ENCODE measurements around the gene GRK7. TPM values are rescaled to one million over a fixed set of nuclear protein-coding genes. Genes with fewer than 3 reads are reported as not detected.
"Not testable (repeated sequence)": the region's sequence is repeated elsewhere in the genome, so short reads cannot be mapped to it uniquely, and the experiment has no call there.

Gene GRK7
- total and polyA plus RNA-seq, 2 donors (not counting 3 experiments of a cell fraction or from before 2014, with no cell fraction given): not detected

DNA sequence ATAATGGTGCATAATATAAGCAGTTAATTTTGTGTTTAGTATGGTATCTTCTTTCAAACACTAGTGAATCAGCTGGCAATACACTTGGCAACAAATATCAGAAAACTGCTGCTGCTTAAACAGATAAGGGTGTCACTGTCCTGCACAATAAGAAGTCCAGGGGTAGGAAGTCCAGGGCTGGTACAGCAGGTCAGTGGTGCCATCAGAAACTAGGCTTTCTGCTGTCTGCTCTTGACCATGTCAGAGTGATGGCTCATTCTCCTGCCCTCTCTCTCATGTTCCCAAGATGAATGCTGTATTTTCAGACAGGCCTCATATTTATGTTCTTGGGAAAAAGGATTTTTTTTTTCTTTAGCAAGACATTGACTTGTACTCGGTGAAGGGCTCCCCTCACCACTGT lies 9.2 kb upstream of the GRK7 start:
- POLR2A ChIA-PET: interaction anchor here (0.7 kb wide), 1 partner anchor 9 kb away, joined by 3 read pairs; no protein-coding TSS in a partner anchor
- dilution Hi-C loops (cut with MboI; ENCODE audit: extremely low pct_ligation_motif_present, low sequenced_read_pairs) (no loop called here), intact Hi-C loops (cut with micrococcal nuclease) (no loop called here)
- Histone ChIP-seq H4K20me1 (replicated peaks; ENCODE audit: control insufficient read depth, extremely low read depth, insufficient read depth, low read length) (no peaks in the 10 kb centered on the region), H3K4me2 (ENCODE audit: insufficient read depth, low read length) (no peak overlapping the region), H3K79me2 (ENCODE audit: control insufficient read depth, insufficient read depth, low read length) (no peaks in the 10 kb centered on the region), H3K27ac (ENCODE audit: insufficient read depth, low read depth, low read length) (no peak overlapping the region), H3K9me3 (replicated peaks; ENCODE audit: control insufficient read depth, insufficient read depth, low read length) (no peaks in the 10 kb centered on the region), H3K27me3 (ENCODE audit: control insufficient read depth in 2 of 2, insufficient read depth in 2 of 2, low read length in 2 of 2) (no peaks in the 10 kb centered on the region), H3K9me1 (replicated peaks; ENCODE audit: control insufficient read depth, extremely low read depth, insufficient read depth, low read length) (no peaks in the 10 kb centered on the region), H2AFZ (ENCODE audit: low read depth, low read length) (no peak overlapping the region), H3K4me1 (ENCODE audit: control insufficient read depth, extremely low read depth, insufficient read depth, low read length) (no peaks in the 10 kb centered on the region), H3K9ac (replicated peaks; ENCODE audit: extremely low read depth, insufficient read depth, low read length) (no peak overlapping the region), H3K4me3 (replicated peaks in 1 of 3; ENCODE audit: insufficient read depth in 1 of 3, low read depth in 1 of 3, low read length in 3 of 3) (no peak overlapping the region), H3K36me3 (ENCODE audit: control insufficient read depth in 2 of 2, extremely low read depth in 1 of 2, insufficient read depth in 2 of 2, low read length in 2 of 2) (peaks cover 2 to 4% of the 10 kb centered on the region in 2 experiments)
- CTCF ChIA-PET: no interaction called here
- no peak for DNase-seq (ENCODE audit: low read depth, low spot score)
- BruUV-seq (replicated peaks): no TSS peak
- no peak for FAIRE-seq
- TF ChIP-seq, protein P1, sequence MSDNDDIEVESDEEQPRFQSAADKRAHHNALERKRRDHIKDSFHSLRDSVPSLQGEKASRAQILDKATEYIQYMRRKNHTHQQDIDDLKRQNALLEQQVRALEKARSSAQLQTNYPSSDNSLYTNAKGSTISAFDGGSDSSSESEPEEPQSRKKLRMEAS (IDR thresholded peaks at IDR 0.05; ENCODE audit: insufficient read depth, insufficient read length): no peak
- TF ChIP-seq POLR2A (IDR thresholded peaks at IDR 0.05; ENCODE audit: low read depth, low read length): no peak
- TF ChIP-seq JUN (IDR thresholded peaks at IDR 0.05; ENCODE audit: borderline replicate concordance, insufficient read depth, insufficient read length, low read depth): no peak
- TF ChIP-seq FOS (IDR thresholded peaks at IDR 0.05; ENCODE audit: borderline replicate concordance, insufficient read depth, low read length): no peak
- TF ChIP-seq GATA2 (IDR thresholded peaks at IDR 0.05; ENCODE audit: insufficient read depth, insufficient read length, low read depth, low read length): no peak
- no peak for TF ChIP-seq MYC (IDR thresholded peaks at IDR 0.05; ENCODE audit: low read depth, low read length)

DNA sequence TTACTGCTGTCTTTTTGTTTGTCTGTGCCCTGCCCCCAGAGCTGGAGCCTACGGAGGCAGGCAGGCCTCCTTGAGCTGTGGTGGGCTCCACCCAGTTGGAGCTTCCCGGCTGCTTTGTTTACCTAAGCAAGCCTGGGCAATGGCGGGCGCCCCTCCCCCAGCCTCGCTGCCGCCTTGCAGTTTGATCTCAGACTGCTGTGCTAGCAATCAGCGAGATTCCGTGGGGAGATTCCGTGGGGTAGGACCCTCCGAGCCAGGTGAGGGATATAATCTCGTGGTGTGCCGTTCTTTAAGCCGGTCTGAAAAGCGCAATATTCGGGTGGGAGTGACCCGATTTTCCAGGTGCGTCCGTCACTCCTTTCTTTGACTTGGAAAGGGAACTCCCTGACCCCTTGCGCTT lies 656 bp upstream of the GRK7 start:
- BruUV-seq (replicated peaks); H3K9me1 ChIP-seq (replicated peaks; ENCODE audit: control insufficient read depth, extremely low read depth, insufficient read depth, low read length); H3K9me3 ChIP-seq (replicated peaks; ENCODE audit: control insufficient read depth, insufficient read depth, low read length); H3K9ac ChIP-seq (replicated peaks; ENCODE audit: extremely low read depth, insufficient read depth, low read length); H3K4me2 ChIP-seq (ENCODE audit: insufficient read depth, low read length); CTCF ChIA-PET; H3K4me1 ChIP-seq (ENCODE audit: control insufficient read depth, extremely low read depth, insufficient read depth, low read length); H2AFZ ChIP-seq (ENCODE audit: low read depth, low read length); H4K20me1 ChIP-seq (replicated peaks; ENCODE audit: control insufficient read depth, extremely low read depth, insufficient read depth, low read length); intact Hi-C loops (cut with micrococcal nuclease); dilution Hi-C loops (cut with MboI; ENCODE audit: extremely low pct_ligation_motif_present, low sequenced_read_pairs); H3K27me3 ChIP-seq (ENCODE audit: control insufficient read depth in 2 of 2, insufficient read depth in 2 of 2, low read length in 2 of 2); H3K4me3 ChIP-seq (replicated peaks in 1 of 3; ENCODE audit: insufficient read depth in 1 of 3, low read depth in 1 of 3, low read length in 3 of 3); FAIRE-seq; DNase-seq (ENCODE audit: low read depth, low spot score); H3K79me2 ChIP-seq (ENCODE audit: control insufficient read depth, insufficient read depth, low read length); H3K36me3 ChIP-seq (ENCODE audit: control insufficient read depth in 2 of 2, extremely low read depth in 1 of 2, insufficient read depth in 2 of 2, low read length in 2 of 2); POLR2A ChIA-PET; H3K27ac ChIP-seq (ENCODE audit: insufficient read depth, low read depth, low read length): not testable (repeated sequence)

All from endothelial cell of umbilical vein (primary cell).